Common myeloid progenitor, CD34-positive (primary cell): ENCODE results near the gene NRCAM.

Experiments
- CTCF ChIA-PET: fragments of 350-600 bp; sonication (Branson Sonifier 250); formaldehyde crosslinking; loops from one replicate; lab custom pipeline; 2021; ENCODE audit warnings: antibody characterized with exemption; lab: Charles Lee
- POLR2A ChIA-PET: fragments of 350-600 bp; sonication (Branson Sonifier 250); formaldehyde crosslinking; loops from one replicate; lab custom pipeline; 2021; ENCODE audit warnings: antibody characterized with exemption; lab: Charles Lee
- DNase-seq, 3 donors: peaks; one replicate each; pipeline versions ENCODE4 v3.0.0 to v3.0.0-alpha.2; 2013
- H3K27ac ChIP-seq, 2 experiments: 1 replicate in 1 of 2; 2 replicates in 1 of 2; pipeline ENCODE4 v1.7.0; 2013; ENCODE audit warnings: inconsistent platforms in 2 of 2, low read length in 2 of 2, mild to moderate bottlenecking in 2 of 2, low read depth in 1 of 2, moderate library complexity in 1 of 2; ENCODE audit not compliant: severe bottlenecking in 2 of 2, insufficient read depth in 1 of 2, poor library complexity in 1 of 2
- H3K27me3 ChIP-seq, 5 experiments: replicated peaks in 2 of 5; 1 replicate in 3 of 5; 2 replicates in 2 of 5; pipeline versions ENCODE4 v1.6.1 to v1.7.0; 2013; ENCODE audit warnings: low read length in 4 of 5, mild to moderate bottlenecking in 2 of 5, moderate library complexity in 2 of 5, inconsistent platforms in 1 of 5; ENCODE audit not compliant: insufficient read depth in 5 of 5, control insufficient read depth in 4 of 5
- H3K36me3 ChIP-seq, 4 experiments: 1 replicate in 2 of 4; 2 replicates in 2 of 4; pipeline versions ENCODE4 v1.6.1 to v1.7.0; 2013; ENCODE audit warnings: low read length in 3 of 4, control low read depth in 1 of 4, mild to moderate bottlenecking in 1 of 4; ENCODE audit not compliant: control insufficient read depth in 4 of 4, insufficient read depth in 4 of 4
- H3K4me1 ChIP-seq, 4 experiments: 1 replicate in 3 of 4; 2 replicates in 1 of 4; pipeline versions ENCODE4 v1.6.1 to v1.7.1; 2013; ENCODE audit warnings: low read length in 3 of 4, mild to moderate bottlenecking in 3 of 4, control low read depth in 1 of 4, inconsistent platforms in 1 of 4, moderate library complexity in 1 of 4; ENCODE audit not compliant: control insufficient read depth in 4 of 4, insufficient read depth in 4 of 4; ENCODE audit errors: control extremely low read depth in 1 of 4
- H3K4me3 ChIP-seq, 7 experiments: 1 replicate in 4 of 7; 2 replicates in 3 of 7; pipeline versions ENCODE4 v1.5.1 to v1.7.0; 2013; ENCODE audit warnings: mild to moderate bottlenecking in 7 of 7, low read length in 6 of 7, moderate library complexity in 6 of 7, inconsistent platforms in 2 of 7, low read depth in 2 of 7, control low read depth in 1 of 7; ENCODE audit not compliant: insufficient read depth in 4 of 7, control insufficient read depth in 1 of 7; ENCODE audit errors: extremely low read depth in 1 of 7
- H3K9me3 ChIP-seq, 5 experiments: 1 replicate in 4 of 5; 2 replicates in 1 of 5; pipeline versions ENCODE4 v1.6.1 to v1.7.1; 2013; ENCODE audit warnings: low read length in 4 of 5, mild to moderate bottlenecking in 2 of 5, inconsistent platforms in 1 of 5, low read depth in 1 of 5, moderate library complexity in 1 of 5; ENCODE audit not compliant: control insufficient read depth in 4 of 5, insufficient read depth in 2 of 5; ENCODE audit errors: control extremely low read depth in 1 of 5
- WGBS: methylation state at CpG from one replicate; pipeline ENCODE4 v1.1.5; 2013; ENCODE audit not compliant: insufficient coverage; 5-methylcytosine and 5-hydroxymethylcytosine counted together

NRCAM gene

GRCh38 chr7:108407676-108408075 lies 48.6 kb downstream of the NRCAM start:
- peaks cover 2 to 56% (median 10%) of the 10 kb centered on the region in 5 experiments for H3K27me3 ChIP-seq
- no peak overlapping the region for H3K27ac ChIP-seq
- H3K9me3 ChIP-seq = no peaks in the 10 kb centered on the region
- no peaks in the 10 kb centered on the region for H3K36me3 ChIP-seq
- POLR2A ChIA-PET = no interaction called here
- no peaks in the 10 kb centered on the region for H3K4me1 ChIP-seq
- DNase-seq = no peak
- no peak overlapping the region for H3K4me3 ChIP-seq
- CTCF ChIA-PET = no interaction called here
- no CpG with 5 or more reads among the region's 2 CpGs for whole genome bisulfite sequencing

GRCh38 chr7:108406222-108406890 lies 49.9 kb downstream of the NRCAM start:
- no CpG with 5 or more reads among the region's 1 CpG for WGBS
- Histone ChIP-seq H3K4me1 (no peaks in the 10 kb centered on the region), H3K9me3 (no peaks in the 10 kb centered on the region), H3K36me3 (no peaks in the 10 kb centered on the region), H3K27me3 (peaks cover 4 to 61% (median 12%) of the 10 kb centered on the region in 5 experiments), H3K4me3 (no peak overlapping the region), H3K27ac (no peak overlapping the region)
- ChIA-PET CTCF (no interaction called here), POLR2A (no interaction called here)
- DNase-seq = no peak

DNA sequence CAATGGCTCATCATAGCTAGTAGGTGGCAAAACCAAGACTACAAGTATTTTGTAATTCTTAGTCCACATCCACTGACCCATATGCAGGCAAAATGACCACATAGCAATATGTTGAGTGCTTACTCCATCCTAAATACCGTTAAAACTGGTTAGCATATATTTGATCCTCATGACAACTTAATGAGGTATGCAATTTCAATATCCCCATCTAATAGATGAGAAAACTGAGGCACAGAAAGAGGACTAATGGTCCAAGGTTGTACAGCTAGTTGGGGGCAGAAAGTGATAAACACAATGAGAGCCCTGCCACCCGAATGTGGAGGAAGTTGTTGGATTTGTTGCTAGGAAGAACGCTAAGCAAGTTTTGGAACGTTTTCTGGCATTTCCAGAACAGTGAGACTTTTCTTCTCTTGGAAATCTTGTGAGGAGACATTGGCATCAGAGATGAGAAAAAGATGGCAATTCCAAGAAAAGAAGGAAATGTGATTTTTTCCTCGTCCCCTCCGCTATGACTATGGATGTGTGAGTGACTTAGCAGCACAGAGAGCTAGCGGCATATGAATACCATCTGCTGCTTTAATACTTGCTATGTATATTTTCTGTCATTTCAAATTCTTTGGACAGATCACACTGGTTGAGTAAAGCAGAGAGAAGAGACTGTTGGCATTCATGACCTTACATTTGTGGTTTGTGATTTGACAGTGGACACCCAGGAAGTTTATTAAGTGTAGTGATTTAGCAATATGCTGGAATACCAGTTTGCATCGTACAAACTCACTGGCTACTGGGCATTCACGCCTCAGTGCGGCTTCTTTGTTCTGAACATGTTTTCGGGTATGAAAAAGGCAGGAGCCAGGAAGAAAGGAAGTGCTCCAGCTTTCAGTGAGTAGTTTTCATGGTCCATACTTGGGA lies 51.5 kb downstream of the NRCAM start:
- no peaks in the 10 kb centered on the region for H3K36me3 ChIP-seq
- H3K27ac ChIP-seq = no peak overlapping the region
- 93% methylated on average over 9 of the region's 11 CpGs for WGBS
- H3K4me1 ChIP-seq = no peaks in the 10 kb centered on the region
- peaks cover 4 to 66% (median 14%) of the 10 kb centered on the region in 5 experiments for H3K27me3 ChIP-seq
- POLR2A ChIA-PET = no interaction called here
- DNase-seq = no peak
- H3K4me3 ChIP-seq = no peak overlapping the region
- CTCF ChIA-PET = no interaction called here
- H3K9me3 ChIP-seq = no peaks in the 10 kb centered on the region

DNA sequence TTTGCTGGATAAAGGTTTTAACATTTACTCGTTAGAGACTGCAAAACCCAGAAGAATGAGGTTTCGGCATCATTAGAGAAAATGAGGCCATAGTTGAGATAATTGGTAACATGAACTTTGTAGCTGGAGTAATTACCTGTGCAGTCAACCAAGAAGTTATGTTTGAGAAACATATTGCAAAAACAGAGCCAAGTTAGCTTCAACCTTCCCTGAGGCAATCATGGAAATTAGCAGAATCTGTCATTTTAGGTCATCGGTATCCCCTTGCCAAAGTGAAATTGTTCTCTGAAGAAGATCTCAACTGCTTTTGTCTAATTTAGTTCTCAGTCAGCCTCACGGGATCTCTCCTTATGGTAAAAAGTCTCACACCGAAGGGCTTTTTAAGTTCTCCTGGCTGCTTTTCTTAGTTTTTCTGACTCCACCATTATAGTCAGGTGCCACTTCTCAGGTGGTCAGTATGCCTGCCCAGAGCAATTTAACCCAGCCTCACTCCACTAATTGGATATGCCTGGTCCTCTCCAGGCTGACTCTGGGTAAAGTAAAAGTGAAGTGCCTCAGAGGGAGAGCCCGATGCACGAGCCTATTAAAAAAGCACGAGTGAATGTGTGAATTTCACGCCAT lies 52.5 kb downstream of the NRCAM start:
- 98% methylated on average over 7 of the region's 9 CpGs for WGBS
- H3K27me3 ChIP-seq = peaks cover 4 to 64% (median 15%) of the 10 kb centered on the region in 5 experiments
- H3K4me1 ChIP-seq = no peaks in the 10 kb centered on the region
- no peaks in the 10 kb centered on the region for H3K9me3 ChIP-seq
- no peaks in the 10 kb centered on the region for H3K36me3 ChIP-seq
- no peak overlapping the region for H3K4me3 ChIP-seq
- DNase-seq = no peak
- ChIA-PET POLR2A (no interaction called here), CTCF (no interaction called here)
- no peak overlapping the region for H3K27ac ChIP-seq

- H3K36me3 ChIP-seq = no peaks in the 10 kb centered on the region
- no peak overlapping the region for H3K27ac ChIP-seq
- no peak for DNase-seq
- ChIA-PET CTCF (interaction anchor here (1.4 kb wide), 1 partner anchor 17 kb away, joined by 3 read pairs; no protein-coding TSS in a partner anchor), POLR2A (no interaction called here)
- no peaks in the 10 kb centered on the region for H3K9me3 ChIP-seq
- H3K4me1 ChIP-seq = no peaks in the 10 kb centered on the region
- peaks cover 2 to 66% (median 15%) of the 10 kb centered on the region in 5 experiments for H3K27me3 ChIP-seq
- H3K4me3 ChIP-seq = no peak overlapping the region
- no CpG with 5 or more reads among the region's 2 CpGs for WGBS
Measured at GRCh38 chr7:108402865-108403264, 53.4 kb downstream of the NRCAM start.

DNA sequence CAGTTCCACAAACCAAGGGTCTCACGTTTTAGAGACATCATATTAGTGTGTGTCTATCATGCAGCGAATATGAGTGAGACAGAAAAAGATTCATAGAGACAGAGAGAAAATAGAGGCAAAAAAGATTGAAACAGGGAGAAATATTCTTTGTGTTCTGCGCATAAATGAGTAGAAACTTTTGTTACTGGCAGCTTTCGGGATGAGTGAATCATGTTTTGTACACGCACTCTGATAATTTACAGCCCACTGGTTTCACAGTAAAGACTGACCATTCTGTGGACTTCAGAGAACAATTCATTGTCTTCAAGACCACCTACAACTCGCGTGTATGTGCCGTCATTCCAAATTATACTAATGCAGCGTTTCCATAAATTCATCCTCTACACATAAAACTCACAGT lies 60.2 kb downstream of the NRCAM start:
- no peak overlapping the region for H3K27ac ChIP-seq
- no peaks in the 10 kb centered on the region for H3K9me3 ChIP-seq
- ChIA-PET CTCF (no interaction called here), POLR2A (no interaction called here)
- no peak overlapping the region for H3K4me3 ChIP-seq
- peaks cover 2 to 56% (median 14%) of the 10 kb centered on the region in 5 experiments for H3K27me3 ChIP-seq
- 98% methylated on average over 8 of the region's 9 CpGs for WGBS
- no peaks in the 10 kb centered on the region for H3K4me1 ChIP-seq
- no peaks in the 10 kb centered on the region for H3K36me3 ChIP-seq
- DNase-seq = no peak

- Histone ChIP-seq H3K27me3 (peaks cover 2 to 53% (median 14%) of the 10 kb centered on the region in 5 experiments), H3K36me3 (no peaks in the 10 kb centered on the region), H3K4me3 (no peak overlapping the region), H3K9me3 (no peaks in the 10 kb centered on the region), H3K4me1 (no peaks in the 10 kb centered on the region), H3K27ac (no peak overlapping the region)
- ChIA-PET CTCF (no interaction called here), POLR2A (no interaction called here)
- DNase-seq = no peak
Measured at GRCh38 chr7:108395426-108395825, 60.8 kb downstream of the NRCAM start.
